HL-60 (cell line): ENCODE data around the gene CTF1.

Source experiments
- DNase-seq, 2 experiments: peaks; one replicate each; pipeline ENCODE4 v3.0.0-alpha.2; 2010 to 2020; ENCODE audit warnings: low read depth in 1 of 2, low spot score in 1 of 2
- H3K27ac ChIP-seq: fragments of 250-450 bp; sonication (Bioruptor Pico); replicated peaks from 2 replicates; pipeline ENCODE4 v1.5.1; 2020; ENCODE audit warnings: mild to moderate bottlenecking, moderate library complexity
- H3K27me3 ChIP-seq: fragments of 250-450 bp; sonication (Bioruptor Pico); 2 replicates; pipeline ENCODE4 v1.5.1; 2021; ENCODE audit warnings: mild to moderate bottlenecking, moderate library complexity; ENCODE audit not compliant: insufficient read depth, poor library complexity, severe bottlenecking
- H3K4me3 ChIP-seq: replicated peaks from 2 replicates; pipeline ENCODE4 v1.5.1; 2011; ENCODE audit warnings: mild to moderate bottlenecking, control low read depth, low read length; ENCODE audit not compliant: insufficient read depth
- GABPA ChIP-seq: IDR thresholded peaks from 2 replicates; pipeline ENCODE4 v1.6.1; 2012; ENCODE audit warnings: low read depth
- POLR2AphosphoS5 ChIP-seq: IDR thresholded peaks from 2 replicates; pipeline ENCODE4 v1.6.1; 2012; ENCODE audit warnings: low read depth
- SPI1 ChIP-seq: IDR thresholded peaks from 2 replicates; pipeline ENCODE4 v1.6.1; 2012; ENCODE audit warnings: low read depth, mild to moderate bottlenecking, borderline replicate concordance
- TF ChIP-seq, protein P1 (sequence below): IDR thresholded peaks from one replicate; pipeline ENCODE4 v1.5.1; 2011; ENCODE audit warnings: low read length, control low read depth, inconsistent platforms; ENCODE audit not compliant: insufficient read depth
- TF ChIP-seq, protein P2 (sequence below): IDR thresholded peaks from 2 replicates; pipeline ENCODE4 v1.6.1; 2012; ENCODE audit warnings: low read depth; ENCODE audit not compliant: insufficient replicate concordance

CTF1 gene

DNA sequence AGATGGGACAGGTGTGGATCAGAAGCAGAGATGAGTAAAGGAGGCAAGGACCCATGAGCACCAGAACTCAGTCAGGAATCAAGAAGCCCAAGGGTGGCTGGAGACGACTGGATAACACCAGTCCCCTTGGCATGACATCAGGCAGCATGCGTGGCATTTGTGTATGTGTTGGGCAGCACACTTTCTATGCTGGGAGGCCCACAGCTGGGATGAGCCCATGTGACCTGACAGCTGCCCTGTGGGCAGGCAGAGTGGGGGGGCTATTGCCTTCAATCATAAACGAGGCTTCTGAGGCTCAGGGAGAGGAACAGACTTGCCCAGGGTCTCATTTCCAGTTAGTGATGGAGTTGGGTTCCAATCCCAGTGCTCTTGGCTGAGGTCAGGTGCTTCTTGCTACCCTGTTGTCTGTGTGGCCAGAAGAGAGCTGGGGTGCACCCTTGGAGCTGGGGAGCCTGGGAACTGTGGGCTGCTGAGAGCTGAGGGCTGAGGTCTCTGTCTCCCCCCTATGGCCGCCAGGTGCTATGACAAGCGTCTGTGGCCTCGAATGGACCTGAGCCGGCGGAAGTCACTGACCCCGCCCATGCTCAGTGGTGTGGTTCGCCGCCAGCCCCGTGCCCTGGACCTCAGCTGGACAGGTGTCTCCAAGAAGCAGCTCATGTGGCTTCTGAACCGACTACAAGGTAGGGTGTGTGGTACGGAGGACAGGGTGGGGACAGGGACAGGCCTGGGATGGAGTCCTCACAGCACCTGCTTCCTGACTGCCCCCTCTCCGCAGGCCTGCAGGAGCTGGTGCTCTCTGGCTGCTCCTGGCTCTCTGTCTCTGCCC, 45.4 kb downstream of the CTF1 start:
- Histone ChIP-seq H3K27ac (no peak overlapping the region), H3K4me3 (no peak overlapping the region), H3K27me3 (no peaks in the 10 kb centered on the region)
- TF ChIP-seq GABPA (no peak), SPI1 (peak; percentile 27; the same call in 1 of the 2 replicates), POLR2AphosphoS5 (no peak)
- TF ChIP-seq, protein P1, sequence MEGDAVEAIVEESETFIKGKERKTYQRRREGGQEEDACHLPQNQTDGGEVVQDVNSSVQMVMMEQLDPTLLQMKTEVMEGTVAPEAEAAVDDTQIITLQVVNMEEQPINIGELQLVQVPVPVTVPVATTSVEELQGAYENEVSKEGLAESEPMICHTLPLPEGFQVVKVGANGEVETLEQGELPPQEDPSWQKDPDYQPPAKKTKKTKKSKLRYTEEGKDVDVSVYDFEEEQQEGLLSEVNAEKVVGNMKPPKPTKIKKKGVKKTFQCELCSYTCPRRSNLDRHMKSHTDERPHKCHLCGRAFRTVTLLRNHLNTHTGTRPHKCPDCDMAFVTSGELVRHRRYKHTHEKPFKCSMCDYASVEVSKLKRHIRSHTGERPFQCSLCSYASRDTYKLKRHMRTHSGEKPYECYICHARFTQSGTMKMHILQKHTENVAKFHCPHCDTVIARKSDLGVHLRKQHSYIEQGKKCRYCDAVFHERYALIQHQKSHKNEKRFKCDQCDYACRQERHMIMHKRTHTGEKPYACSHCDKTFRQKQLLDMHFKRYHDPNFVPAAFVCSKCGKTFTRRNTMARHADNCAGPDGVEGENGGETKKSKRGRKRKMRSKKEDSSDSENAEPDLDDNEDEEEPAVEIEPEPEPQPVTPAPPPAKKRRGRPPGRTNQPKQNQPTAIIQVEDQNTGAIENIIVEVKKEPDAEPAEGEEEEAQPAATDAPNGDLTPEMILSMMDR = peak; percentile 94
- TF ChIP-seq, protein P2, sequence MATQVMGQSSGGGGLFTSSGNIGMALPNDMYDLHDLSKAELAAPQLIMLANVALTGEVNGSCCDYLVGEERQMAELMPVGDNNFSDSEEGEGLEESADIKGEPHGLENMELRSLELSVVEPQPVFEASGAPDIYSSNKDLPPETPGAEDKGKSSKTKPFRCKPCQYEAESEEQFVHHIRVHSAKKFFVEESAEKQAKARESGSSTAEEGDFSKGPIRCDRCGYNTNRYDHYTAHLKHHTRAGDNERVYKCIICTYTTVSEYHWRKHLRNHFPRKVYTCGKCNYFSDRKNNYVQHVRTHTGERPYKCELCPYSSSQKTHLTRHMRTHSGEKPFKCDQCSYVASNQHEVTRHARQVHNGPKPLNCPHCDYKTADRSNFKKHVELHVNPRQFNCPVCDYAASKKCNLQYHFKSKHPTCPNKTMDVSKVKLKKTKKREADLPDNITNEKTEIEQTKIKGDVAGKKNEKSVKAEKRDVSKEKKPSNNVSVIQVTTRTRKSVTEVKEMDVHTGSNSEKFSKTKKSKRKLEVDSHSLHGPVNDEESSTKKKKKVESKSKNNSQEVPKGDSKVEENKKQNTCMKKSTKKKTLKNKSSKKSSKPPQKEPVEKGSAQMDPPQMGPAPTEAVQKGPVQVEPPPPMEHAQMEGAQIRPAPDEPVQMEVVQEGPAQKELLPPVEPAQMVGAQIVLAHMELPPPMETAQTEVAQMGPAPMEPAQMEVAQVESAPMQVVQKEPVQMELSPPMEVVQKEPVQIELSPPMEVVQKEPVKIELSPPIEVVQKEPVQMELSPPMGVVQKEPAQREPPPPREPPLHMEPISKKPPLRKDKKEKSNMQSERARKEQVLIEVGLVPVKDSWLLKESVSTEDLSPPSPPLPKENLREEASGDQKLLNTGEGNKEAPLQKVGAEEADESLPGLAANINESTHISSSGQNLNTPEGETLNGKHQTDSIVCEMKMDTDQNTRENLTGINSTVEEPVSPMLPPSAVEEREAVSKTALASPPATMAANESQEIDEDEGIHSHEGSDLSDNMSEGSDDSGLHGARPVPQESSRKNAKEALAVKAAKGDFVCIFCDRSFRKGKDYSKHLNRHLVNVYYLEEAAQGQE = no peak
- DNase-seq = peak; percentile 70 to 81

GRCh38 chr16:30942426-30942806, 46.0 kb downstream of the CTF1 start:
- no peak for DNase-seq
- Histone ChIP-seq H3K4me3 (no peak overlapping the region), H3K27me3 (no peaks in the 10 kb centered on the region), H3K27ac (no peak overlapping the region)
- TF ChIP-seq POLR2AphosphoS5 = no peak
- no peak for TF ChIP-seq SPI1
- TF ChIP-seq GABPA = no peak
- TF ChIP-seq, protein P2 = no peak
- TF ChIP-seq, protein P1 = no peak

DNA sequence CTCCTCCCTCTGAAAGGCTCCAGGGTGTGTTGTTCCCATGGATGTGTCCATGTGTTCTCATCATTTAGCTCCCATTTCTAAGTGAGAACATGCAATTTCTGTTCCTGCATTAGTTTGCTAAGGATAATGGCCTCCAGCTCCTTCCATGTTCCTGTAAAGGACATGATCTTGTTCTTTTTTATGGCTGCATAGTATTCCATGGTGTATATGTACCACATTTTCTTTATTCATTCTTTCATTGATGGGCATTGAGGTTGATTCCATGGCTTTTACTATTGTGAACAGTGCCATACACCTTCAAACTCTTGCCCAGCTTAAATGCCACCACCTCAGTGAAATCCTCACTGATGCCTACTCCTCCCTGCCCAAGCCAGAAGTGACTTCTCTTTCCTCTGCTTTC, 47.9 kb downstream of the CTF1 start:
- no peaks in the 10 kb centered on the region for H3K27me3 ChIP-seq
- no peak for DNase-seq
- TF ChIP-seq, protein P1 = no peak
- TF ChIP-seq GABPA (no peak), SPI1 (no peak), POLR2AphosphoS5 (no peak)
- TF ChIP-seq, protein P2 = no peak
- no peak overlapping the region for H3K4me3 ChIP-seq
- H3K27ac ChIP-seq = no peak overlapping the region
